ENCODE data around the gene MTPN.

MTPN gene

DNA sequence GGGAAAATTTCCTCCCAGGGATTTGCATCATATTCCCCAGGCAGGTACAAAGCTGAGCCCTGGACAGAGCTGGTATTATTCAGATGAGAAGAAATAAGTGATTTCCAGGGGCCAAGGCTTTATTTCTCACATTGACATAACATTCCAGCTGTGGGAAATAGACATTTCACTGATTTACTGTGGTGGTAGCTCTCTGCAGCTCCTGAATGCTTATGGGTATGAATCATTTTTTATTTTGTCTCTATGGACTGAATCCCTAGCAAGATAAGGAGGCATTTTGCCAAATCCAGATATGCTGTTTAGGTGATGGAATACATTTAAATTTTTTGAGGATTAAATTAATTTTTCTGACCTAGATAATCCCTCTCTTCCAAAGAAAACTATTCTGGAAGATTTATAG, 97.9 kb downstream of the MTPN start:
- no peaks in the 10 kb centered on the region for H3K36me3 ChIP-seq (replicated peaks; ENCODE audit: insufficient read depth, low read length)
- H3K9me3 ChIP-seq (replicated peaks; ENCODE audit: insufficient read depth, low read length): no peaks in the 10 kb centered on the region
- no peak overlapping the region for H3K4me2 ChIP-seq (ENCODE audit: low read depth, low read length)
- H3K9me2 ChIP-seq (replicated peaks; ENCODE audit: insufficient read depth, low read length): no peaks in the 10 kb centered on the region
- H3K9ac ChIP-seq (ENCODE audit: low read length): no peak overlapping the region
- H4K20me1 ChIP-seq (ENCODE audit: insufficient read depth, low read length): no peaks in the 10 kb centered on the region
- TF ChIP-seq, protein P1, sequence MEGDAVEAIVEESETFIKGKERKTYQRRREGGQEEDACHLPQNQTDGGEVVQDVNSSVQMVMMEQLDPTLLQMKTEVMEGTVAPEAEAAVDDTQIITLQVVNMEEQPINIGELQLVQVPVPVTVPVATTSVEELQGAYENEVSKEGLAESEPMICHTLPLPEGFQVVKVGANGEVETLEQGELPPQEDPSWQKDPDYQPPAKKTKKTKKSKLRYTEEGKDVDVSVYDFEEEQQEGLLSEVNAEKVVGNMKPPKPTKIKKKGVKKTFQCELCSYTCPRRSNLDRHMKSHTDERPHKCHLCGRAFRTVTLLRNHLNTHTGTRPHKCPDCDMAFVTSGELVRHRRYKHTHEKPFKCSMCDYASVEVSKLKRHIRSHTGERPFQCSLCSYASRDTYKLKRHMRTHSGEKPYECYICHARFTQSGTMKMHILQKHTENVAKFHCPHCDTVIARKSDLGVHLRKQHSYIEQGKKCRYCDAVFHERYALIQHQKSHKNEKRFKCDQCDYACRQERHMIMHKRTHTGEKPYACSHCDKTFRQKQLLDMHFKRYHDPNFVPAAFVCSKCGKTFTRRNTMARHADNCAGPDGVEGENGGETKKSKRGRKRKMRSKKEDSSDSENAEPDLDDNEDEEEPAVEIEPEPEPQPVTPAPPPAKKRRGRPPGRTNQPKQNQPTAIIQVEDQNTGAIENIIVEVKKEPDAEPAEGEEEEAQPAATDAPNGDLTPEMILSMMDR (IDR thresholded peaks at IDR 0.05; ENCODE audit: low read length): no peak
- no peak for TF ChIP-seq EZH2 (optimal IDR thresholded peaks at IDR 0.05; ENCODE audit: low read depth, low read length)
- TF ChIP-seq EZH2phosphoT487 (IDR thresholded peaks at IDR 0.05; ENCODE audit: low read length): no peak
- no peaks in the 10 kb centered on the region for H3K79me2 ChIP-seq (ENCODE audit: low read length)
- H3K27me3 ChIP-seq (replicated peaks; ENCODE audit: insufficient read depth, low read length): no peaks in the 10 kb centered on the region
- no peaks in the 10 kb centered on the region for H3K4me1 ChIP-seq (ENCODE audit: low read length)
- no peak overlapping the region for H3K4me3 ChIP-seq (ENCODE audit: low read length)
- DNase-seq: no peak
- no peaks in the 10 kb centered on the region for H3F3A ChIP-seq (ENCODE audit: insufficient read depth, low read length)
- H2AFZ ChIP-seq (ENCODE audit: low read length): no peak overlapping the region
- no peak overlapping the region for H3K27ac ChIP-seq (ENCODE audit: low read length)

DNA sequence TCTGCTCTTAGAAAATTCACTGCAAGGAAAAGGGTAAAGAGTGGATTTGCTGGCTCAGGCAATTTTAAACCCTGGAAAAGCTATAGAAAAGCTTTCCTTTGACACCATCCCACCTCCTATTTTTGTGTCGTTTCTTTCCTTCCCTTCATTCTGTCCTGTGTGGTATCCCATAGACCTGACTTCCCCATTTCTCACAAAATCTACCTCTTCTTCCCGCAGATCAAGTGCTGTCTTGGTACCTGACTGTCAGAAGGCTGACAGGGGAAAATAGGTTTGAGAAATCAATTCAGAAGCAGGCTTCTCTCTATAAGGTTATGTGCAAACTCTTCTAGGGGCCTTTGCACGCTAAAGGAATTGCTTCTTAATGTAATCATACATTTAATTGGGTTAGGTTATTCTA, 98.9 kb downstream of the MTPN start:
- TF ChIP-seq EZH2 (optimal IDR thresholded peaks at IDR 0.05; ENCODE audit: low read depth, low read length) (no peak), EZH2phosphoT487 (IDR thresholded peaks at IDR 0.05; ENCODE audit: low read length) (no peak)
- TF ChIP-seq, protein P1 (IDR thresholded peaks at IDR 0.05; ENCODE audit: low read length): no peak
- no peak overlapping the region for H3K27ac ChIP-seq (ENCODE audit: low read length)
- no peak overlapping the region for H3K4me2 ChIP-seq (ENCODE audit: low read depth, low read length)

GRCh38 chr7:135877805-135878204, 99.4 kb downstream of the MTPN start:
- TF ChIP-seq, protein P1 (IDR thresholded peaks at IDR 0.05; ENCODE audit: low read length): no peak
- no peak for TF ChIP-seq EZH2 (optimal IDR thresholded peaks at IDR 0.05; ENCODE audit: low read depth, low read length)
- TF ChIP-seq EZH2phosphoT487 (IDR thresholded peaks at IDR 0.05; ENCODE audit: low read length): no peak
- Histone ChIP-seq H3K27ac (ENCODE audit: low read length) (no peak overlapping the region), H2AFZ (ENCODE audit: low read length) (no peak overlapping the region), H3K79me2 (ENCODE audit: low read length) (no peaks in the 10 kb centered on the region), H3K36me3 (replicated peaks; ENCODE audit: insufficient read depth, low read length) (no peaks in the 10 kb centered on the region), H3K9me2 (replicated peaks; ENCODE audit: insufficient read depth, low read length) (no peaks in the 10 kb centered on the region), H3K4me1 (ENCODE audit: low read length) (no peaks in the 10 kb centered on the region), H3K9ac (ENCODE audit: low read length) (no peak overlapping the region), H3K9me3 (replicated peaks; ENCODE audit: insufficient read depth, low read length) (no peaks in the 10 kb centered on the region), H3K4me2 (ENCODE audit: low read depth, low read length) (no peak overlapping the region), H3K4me3 (ENCODE audit: low read length) (no peak overlapping the region), H3F3A (ENCODE audit: insufficient read depth, low read length) (no peaks in the 10 kb centered on the region), H3K27me3 (replicated peaks; ENCODE audit: insufficient read depth, low read length) (no peaks in the 10 kb centered on the region), H4K20me1 (ENCODE audit: insufficient read depth, low read length) (no peaks in the 10 kb centered on the region)
- no peak for DNase-seq

More for the DNA sequence above, 98.9 kb downstream of the MTPN start:
- Histone ChIP-seq H2AFZ (ENCODE audit: low read length) (no peak overlapping the region), H3K9ac (ENCODE audit: low read length) (no peak overlapping the region), H3K4me3 (ENCODE audit: low read length) (no peak overlapping the region), H3K79me2 (ENCODE audit: low read length) (no peaks in the 10 kb centered on the region), H3K4me1 (ENCODE audit: low read length) (no peaks in the 10 kb centered on the region), H3K9me3 (replicated peaks; ENCODE audit: insufficient read depth, low read length) (no peaks in the 10 kb centered on the region), H3F3A (ENCODE audit: insufficient read depth, low read length) (no peaks in the 10 kb centered on the region), H3K36me3 (replicated peaks; ENCODE audit: insufficient read depth, low read length) (no peaks in the 10 kb centered on the region), H4K20me1 (ENCODE audit: insufficient read depth, low read length) (no peaks in the 10 kb centered on the region), H3K9me2 (replicated peaks; ENCODE audit: insufficient read depth, low read length) (no peaks in the 10 kb centered on the region), H3K27me3 (replicated peaks; ENCODE audit: insufficient read depth, low read length) (no peaks in the 10 kb centered on the region)
- DNase-seq: no peak

Data from MM.1S (cell line).